NOMO-1 treated with DMSO at 0.1 percent for 48 hours (cell line): ENCODE measurements around the gene SRPK3.
"Not testable (repeated sequence)": the region's sequence is repeated elsewhere in the genome, so short reads cannot be mapped to it uniquely, and the experiment has no call there.

Experiments used
- DNase-seq: peaks from one replicate; lab custom pipeline; 2025; ENCODE audit not compliant: unreplicated experiment; lab: John Stamatoyannopoulos, UW

Gene SRPK3

DNA sequence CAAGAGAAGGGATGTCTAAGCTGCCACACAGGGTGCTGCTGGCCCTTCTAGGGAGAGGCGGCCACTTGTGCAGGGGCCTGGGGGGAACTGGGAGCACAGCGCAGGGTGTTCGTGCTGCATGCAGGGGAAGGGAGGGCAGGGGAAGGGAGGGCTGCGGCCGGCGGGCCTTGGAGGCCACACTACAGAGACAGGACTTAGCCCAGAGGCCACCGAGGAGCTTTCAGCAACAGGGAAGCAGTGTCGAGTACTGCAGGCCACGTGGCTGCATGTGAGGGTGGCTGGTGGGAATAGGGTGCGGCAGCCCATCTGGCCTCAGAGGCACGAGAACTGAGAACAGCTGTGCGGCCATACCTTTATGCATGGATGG lies 35.8 kb upstream of the SRPK3 start:
- DNase-seq = not testable (repeated sequence)

DNA sequence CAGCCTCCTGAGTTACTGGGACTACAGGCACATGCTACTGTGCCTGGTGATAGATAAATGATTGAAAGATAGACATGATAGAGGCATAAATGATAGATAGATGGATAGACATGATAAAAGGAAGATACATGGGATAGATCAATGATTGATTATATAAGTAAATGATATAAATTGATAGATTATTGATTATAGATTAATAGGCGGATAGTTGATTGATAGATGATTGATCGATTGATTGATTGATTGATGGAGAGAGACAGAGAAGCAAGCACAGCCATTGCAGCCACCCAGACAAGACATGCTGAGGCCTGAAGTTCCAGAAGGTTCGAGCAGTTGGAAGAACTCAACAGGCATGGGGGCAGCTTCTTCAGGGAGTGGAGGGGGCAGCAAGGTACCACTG lies 34.5 kb upstream of the SRPK3 start:
- DNase-seq = no peak

DNA sequence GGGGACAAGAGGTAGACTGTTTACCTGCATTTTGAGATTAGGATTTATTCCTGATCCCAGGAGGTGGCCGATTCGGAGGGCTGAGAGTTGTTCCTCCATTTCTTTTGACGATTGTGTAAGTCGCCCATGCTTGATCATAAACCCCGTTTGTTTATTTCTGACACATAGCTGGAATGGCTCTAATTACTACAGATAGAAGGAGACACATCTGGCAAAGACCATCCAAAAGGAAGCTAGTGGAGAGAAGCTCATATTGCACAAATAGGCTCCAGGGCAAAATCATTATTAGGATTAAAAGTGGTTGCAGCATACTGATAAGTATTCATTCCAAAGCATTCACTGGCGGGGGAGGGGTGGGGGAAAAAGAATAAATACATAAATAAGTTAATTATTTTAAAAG lies 33.9 kb upstream of the SRPK3 start:
- not testable (repeated sequence) for DNase-seq

DNA sequence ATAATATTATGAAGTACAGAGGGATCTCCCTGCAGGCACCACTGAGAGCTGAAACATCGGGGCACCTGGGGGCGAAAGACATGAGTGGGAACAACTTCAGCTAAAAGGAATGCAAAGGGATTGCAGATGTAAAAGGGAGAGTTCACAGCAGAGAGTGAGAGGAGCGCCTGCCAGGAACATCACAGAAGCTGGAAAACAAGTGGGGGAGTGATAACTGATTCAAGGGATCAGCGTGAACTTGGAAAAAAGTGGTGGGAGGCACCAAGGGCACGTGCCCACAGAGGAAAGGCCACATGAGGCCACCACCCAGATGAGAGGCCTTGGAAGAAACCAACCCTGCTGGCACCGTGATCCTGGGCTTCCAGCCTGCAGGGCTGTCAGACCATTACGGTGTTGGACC lies 31.8 kb upstream of the SRPK3 start:
- not testable (repeated sequence) for DNase-seq

DNA sequence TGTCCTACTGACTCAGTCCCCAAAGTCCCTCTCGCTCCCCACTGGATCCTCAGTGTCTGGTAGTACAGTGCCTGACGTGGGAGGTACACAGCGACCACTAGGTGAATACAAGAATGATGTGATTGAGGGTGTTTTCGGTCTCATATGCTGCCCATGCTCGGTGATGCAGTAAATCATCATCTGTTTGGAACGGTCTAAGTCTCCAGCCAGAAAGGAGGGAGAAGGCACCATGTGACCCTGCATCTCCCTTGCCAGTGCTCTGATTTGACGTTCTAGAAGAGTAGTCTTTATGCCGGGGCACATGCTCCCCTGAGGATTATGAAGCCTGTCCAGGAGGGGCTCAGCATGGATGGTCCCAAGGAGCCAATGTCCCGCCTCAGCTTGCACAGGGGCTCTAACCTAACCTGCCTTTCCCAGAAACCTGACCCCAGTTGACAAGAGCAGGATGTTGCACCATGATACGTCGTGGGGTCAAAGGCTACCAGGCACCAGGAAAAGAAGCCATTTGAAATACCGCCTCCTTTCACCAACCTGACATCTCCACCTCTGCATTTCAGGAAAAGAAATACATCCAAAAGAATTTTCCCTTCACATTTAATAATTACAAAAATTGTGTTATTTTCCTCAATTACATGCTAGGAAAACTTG lies 30.6 kb upstream of the SRPK3 start:
- no peak for DNase-seq

DNA sequence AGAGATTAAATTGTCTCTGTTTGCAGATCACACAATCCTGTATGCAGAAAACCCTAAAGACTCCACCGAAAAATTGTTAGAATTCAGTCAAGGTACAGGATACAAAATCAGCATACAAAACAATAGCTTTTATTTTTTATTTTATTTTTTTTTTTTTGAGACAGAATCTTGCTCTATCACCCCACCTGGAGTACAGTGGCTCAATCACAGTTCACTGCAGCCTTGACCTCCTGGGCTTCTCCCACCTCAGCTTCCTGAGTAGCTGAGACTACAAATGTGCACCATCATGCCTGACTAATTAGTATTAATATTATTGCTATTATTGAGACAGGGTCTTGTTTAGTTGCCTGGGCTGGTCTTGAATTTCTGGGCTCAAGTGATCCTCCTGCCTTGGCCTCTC lies 25.7 kb upstream of the SRPK3 start:
- DNase-seq = no peak

DNA sequence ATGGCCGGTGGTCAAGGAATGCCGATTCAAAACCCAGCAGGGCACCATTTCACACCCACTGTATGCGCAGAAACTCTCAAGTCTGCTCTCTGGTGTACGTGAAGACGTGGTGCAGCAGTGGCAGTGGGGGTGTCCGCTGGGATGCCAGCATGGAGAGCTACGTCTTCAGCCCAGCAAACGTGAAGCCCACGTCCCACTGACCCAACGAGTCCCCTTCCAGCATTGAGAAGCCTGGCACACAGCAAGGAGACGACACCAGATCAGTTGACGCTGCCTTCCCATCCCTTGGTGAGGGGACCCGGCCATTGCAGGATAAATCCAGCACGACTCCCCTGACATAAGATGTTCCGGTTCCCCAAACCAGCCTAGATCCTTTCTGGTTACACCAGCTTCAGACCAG lies 19.0 kb upstream of the SRPK3 start:
- no peak for DNase-seq

DNA sequence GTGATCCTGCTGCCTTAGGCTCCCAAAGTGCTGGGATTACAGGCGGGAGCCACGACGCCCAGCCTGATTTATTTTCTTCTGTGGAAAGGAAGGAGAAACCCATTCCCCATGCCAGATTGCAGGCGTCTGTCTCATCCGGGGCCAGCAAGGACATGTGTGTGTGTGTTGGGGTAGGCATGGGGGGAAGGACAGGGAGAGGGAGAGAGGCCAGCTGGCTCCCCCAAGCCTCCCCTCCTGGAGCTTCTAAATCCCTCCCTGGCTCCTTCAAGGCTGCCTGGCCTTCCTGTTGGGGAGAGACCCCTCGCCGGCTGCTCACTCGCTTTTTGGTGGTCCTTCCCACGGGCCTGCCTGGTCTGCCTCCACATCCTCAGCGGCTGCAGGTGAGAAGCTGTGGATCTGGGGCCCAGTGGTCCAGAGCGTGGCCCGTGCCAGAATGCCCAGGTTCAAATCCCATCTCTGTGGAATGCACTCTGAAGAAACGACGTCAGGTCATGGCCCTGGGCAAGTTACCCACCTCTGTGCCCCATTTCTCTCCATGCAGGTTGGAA lies 18.1 kb upstream of the SRPK3 start:
- no peak for DNase-seq

DNA sequence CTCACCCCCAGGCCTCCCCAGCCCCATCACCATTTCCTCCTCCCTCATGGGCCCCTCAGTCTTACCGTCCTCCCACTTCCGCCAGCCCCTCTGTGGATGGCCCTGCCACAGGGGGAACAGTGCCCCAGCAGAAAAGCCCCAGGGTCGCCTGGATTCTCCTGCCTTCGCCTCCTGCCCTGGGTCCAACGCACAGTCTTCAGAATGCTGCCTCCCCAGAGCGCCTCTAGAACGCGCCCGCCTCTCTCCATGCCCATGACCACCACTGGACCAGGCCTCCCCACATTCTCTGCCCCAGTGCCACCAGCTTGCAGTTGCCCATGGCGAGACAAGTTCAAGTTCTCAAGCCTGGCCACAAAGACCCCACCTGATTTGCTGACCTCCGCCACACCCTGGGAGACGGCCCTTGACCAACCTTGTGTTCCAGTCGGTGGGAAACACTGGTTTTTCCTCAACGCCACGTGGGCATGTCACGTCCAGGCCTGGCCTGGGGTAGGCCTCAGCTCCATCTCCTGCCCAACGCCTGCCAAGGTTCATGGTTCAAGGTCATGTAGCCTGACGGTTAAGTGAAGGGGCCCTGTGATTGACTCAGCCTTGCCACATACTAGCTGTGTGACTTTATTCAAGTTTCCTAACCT lies 17.4 kb upstream of the SRPK3 start:
- no peak for DNase-seq

DNA sequence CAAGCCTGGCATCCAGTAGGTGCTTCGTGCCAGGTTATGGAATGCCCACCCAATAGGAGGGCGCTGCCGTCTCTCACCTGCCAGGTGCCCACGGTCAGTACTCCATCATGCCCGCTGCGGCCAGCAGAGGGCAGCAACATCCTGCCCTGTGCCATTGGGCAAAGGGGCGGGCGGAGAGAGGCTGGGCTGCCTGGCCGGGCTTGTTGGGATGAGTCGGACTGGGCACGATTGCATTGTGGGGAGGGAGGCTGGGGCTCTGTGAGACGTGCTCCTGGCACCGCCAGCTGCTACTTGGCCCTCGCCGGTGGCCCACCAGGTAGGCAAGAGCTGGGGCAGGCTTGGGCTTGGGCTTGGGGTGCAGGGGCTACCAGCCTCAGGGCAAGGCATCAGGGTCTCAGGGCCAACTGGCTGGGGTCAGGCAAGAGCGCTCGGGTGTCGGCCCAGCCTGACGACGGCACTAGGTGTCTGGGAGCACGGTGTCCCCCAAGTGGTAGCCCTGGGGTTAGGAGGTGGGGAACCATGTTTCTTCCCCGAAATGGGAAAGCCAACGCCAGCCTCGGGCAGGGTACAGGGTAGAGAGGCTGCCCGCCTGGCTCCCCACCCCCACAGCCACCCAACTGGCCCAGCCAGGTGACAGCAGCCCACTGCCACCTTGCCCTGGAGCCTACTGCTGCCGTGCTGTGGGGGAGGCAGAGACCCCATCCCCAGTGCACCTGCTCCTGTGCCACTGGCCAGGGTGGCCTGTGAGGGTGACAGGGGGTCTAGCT lies 16.7 kb upstream of the SRPK3 start, which contains the start of gene PLXNB3:
Gene PLXNB3 (plus strand): TSS at position 261 of the 767 bp plus-strand sequence. CDS start 1,287 bp downstream, outside the sequence.
- DNase-seq = peak; percentile 49

DNA sequence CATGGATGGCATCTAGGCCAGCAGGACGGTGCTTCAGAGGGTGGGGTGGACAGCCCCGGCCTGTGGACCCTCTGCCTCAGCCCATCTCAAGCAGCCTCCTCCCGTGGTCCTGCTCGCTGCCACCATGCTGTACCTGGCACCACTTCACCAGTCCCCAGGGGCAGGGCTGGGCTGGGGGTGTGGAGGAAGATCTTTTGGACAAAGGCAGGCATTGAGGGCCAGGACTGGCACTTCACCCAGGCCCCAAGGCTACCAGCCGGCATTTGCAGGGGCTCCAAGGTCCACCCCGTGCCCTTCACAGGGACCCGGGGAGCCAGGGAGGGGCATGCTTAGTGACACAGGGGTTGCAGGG lies 16.1 kb upstream of the SRPK3 start:
- no peak for DNase-seq

DNA sequence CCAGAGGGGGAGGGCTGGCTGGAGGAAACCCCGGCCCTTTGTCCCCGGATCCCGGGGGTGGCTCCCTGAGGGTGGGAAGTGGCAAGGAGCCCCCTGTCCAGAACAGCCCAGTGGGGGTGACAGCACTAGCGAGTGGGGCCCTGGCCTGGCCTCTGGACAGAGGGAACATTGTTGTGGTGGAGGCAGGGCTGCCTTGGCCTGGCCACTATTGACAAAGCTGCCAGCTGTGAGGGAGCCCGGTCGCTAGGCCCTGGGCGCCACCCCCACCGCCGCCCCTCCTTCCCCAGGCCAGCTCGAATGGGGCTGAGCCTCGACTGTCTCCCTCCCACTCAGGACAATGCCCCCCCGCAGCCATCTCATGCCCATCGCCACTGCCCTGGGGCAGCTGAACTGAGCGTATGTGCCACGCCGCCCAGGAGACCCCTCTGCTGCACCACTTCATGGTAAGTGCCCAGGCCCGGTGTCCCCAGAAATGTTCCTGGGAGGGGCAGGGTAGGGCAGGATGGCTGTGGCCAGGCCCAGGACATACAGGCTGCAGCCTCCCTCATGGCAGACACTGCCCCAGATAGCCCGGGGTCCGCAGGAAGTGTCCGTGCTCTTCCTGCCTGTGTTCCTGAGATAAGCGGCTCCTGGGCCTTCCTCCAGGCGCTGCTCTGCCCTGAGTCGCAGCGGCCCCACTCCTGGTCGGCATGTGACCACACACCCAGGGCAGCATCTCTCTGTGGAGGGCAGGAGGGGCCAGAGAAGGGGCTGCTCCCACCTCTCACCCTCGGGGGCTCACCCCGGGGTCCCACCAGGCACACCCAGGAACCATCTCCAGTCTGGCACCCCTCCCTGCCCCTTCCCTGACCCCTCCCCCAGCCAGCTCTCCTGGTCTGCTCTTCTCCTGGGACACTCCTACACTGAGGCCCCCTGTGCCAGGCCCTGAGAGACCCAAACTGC lies 15.4 kb upstream of the SRPK3 start:
- no peak for DNase-seq

DNA sequence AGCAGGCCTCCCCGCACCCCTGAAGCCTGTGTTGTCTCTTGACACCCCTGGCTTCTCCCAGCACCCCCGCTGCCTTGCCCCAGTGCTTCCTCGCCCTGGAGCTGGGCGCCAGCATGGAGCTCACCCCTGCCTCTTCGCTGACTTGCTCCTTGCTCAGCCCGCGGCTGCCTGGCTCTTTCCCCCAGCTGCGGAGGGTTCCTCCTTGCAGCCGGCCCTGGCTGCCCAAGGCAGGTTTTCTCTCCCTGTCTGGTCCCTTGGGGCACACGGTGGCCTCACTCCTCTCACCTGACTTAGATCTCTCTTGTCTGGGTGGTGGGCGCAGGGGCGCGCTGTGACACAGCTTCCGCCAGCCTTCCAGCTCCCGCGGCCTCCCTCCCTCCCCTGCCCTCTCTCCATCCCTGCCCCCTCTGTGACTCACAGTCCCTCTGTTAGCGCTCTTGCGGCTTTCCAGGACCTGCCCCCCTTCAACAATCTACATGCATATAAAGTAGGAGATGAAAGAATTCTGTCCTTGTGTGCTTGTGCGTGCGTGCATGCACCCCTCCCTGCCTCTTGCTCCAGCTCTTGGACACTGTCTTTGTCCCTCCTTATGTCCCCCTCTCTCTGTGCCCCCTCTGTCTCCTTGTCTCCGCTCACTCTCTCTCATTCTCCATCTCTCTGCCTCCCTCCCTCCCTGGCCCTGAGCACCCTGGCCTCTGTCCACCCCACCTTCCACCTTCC lies 14.6 kb upstream of the SRPK3 start:
- peak; percentile 50 for DNase-seq

DNA sequence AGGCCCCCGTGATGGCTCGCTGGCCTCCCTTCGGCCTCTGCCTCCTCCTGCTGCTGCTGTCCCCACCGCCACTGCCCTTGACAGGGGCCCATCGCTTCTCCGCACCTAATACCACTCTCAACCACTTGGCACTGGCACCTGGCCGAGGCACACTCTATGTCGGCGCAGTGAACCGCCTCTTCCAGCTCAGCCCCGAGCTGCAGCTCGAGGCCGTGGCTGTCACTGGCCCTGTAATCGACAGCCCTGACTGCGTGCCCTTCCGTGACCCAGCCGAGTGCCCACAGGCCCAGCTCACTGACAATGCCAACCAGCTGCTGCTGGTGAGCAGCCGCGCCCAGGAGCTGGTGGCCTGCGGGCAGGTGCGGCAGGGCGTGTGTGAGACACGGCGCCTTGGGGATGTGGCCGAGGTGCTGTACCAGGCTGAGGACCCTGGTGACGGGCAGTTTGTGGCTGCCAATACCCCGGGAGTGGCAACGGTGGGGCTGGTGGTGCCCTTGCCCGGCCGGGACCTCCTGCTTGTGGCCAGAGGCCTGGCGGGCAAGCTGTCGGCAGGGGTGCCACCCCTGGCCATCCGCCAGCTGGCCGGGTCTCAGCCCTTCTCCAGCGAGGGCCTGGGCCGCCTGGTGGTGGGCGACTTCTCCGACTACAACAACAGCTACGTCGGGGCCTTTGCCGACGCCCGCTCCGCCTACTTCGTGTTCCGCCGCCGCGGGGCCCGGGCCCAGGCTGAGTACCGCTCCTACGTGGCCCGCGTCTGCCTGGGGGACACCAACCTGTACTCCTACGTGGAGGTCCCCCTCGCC lies 13.8 kb upstream of the SRPK3 start:
- DNase-seq = no peak

DNA sequence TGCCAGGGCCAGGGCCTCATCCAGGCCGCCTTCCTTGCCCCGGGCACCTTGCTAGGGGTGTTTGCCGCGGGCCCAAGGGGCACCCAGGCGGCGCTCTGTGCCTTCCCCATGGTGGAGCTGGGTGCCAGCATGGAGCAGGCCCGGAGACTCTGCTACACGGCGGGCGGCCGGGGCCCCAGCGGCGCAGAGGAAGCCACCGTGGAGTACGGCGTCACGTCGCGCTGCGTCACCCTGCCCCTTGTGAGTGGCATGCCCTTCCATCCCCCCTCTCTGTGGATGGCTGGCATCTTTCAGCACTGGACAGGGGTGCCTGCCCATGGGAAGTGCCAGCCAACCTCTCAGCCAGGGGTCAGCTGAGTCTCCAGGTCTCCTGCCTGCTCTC lies 13.2 kb upstream of the SRPK3 start:
- DNase-seq = no peak

DNA sequence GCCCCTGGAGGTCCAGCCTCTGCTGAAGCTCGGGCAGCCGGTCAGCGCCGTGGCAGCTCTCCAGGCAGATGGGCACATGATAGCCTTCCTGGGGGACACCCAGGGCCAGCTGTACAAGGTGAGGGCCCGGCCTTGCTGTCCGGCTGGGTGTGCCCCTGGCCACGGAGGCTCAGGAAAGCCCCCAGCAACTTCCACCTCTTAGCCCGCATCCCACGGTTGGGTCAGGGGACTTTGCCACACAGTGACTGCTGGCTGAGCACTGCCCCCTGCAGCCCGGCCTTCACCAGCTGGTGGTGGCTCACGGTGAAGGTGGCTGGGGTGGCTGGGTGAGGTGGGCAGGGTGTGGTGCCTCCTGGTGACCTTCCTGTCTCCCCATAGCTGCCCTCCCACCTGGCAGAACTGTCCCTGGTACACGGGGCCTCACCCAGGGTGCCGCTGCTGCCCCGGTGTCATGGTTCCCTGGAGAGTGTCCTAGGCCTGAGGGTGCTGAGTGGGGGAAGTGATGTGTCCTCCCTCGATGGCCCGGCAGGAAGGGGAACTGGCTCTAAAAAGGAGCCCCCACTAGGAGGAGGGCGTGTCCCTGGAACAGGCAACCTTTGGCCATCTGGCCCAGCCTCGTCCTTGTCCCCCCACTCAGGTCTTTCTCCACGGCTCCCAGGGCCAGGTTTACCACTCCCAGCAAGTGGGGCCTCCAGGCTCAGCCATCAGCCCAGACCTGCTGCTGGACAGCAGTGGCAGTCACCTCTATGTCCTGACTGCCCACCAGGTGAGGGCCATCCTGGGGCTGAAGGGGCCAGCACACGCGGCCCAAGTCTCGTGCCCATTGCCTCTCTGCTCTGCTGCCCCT lies 12.3 kb upstream of the SRPK3 start:
- no peak for DNase-seq

DNA sequence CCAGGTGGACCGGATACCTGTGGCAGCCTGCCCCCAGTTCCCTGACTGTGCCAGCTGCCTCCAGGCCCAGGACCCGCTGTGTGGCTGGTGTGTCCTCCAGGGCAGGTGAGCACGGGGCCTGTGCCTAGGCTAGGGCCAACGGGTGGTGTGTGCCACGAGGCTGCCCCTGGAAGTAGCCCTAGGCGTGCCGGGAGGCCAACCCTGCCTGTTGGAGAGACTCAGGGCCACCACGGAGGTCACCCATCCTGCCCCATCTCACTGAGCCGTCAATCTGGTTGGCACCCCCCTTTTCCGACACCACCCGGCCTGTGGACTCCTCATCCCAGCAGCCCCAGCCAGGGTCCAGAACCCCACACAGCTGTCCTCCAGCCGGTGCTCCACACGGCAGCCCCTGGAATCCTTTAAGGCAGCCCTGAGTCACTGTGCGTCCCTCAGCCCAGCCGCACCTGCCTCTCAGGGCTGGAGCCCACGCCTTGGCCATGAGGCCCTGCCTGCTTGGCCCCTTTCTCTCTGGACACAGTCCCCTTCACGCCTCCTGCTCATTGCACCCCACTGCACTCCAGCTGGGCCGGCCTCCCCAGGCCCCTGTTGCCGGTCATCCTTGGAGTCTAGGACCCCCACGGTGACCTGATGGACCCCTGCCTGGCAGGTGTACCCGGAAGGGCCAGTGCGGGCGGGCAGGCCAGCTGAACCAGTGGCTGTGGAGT lies 11.5 kb upstream of the SRPK3 start:
- no peak for DNase-seq
